Thyroid gland (tissue), 4 donors: ENCODE data around the gene MXI1.

Experiments used
- CTCF ChIP-seq, 6 experiments: fragments of 200-600 bp in 3 of 6; fragments of 450-650 bp in 3 of 6; sonication (generic) in 3 of 6; IDR thresholded peaks; one replicate each; pipeline ENCODE4 v1.5.1; 2016 to 2019; ENCODE audit warnings: antibody characterized with exemption in 6 of 6, mild to moderate bottlenecking in 2 of 6, inconsistent platforms in 1 of 6, moderate library complexity in 1 of 6
- POLR2A ChIP-seq, 2 donors: fragments of 450-650 bp; IDR thresholded peaks; one replicate each; pipeline ENCODE4 v1.6.1; 2017; ENCODE audit warnings: antibody characterized with exemption in 2 of 2, mild to moderate bottlenecking in 2 of 2, moderate library complexity in 1 of 2

DNA sequence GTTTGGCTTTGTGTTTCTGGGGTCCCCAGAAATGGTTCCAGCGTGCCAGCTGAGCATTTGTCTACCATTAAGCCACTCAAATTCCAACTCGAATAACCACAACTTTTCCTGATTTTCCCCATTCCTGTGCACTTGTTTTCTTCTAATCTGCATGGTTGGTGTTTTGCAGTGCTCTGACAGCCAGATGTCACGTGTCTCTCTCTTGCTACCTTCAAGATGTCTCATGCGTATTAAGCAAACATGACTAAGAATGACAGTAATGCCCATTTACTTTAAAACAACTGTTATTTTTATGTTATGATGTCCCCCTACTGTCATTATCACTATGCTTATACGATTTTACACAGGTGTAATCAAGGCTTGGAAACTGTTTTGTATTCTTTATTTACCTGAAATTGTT lies 35.2 kb upstream of the MXI1 start:
- TF ChIP-seq CTCF (IDR thresholded peaks at IDR 0.05) = no peak
- TF ChIP-seq POLR2A (IDR thresholded peaks at IDR 0.05) = no peak
